Measurements from ENCODE around the gene LRIG1.
A peak's percentile ranks its signal among the peaks of the same experiment; 100 is the strongest.

LRIG1 gene

DNA sequence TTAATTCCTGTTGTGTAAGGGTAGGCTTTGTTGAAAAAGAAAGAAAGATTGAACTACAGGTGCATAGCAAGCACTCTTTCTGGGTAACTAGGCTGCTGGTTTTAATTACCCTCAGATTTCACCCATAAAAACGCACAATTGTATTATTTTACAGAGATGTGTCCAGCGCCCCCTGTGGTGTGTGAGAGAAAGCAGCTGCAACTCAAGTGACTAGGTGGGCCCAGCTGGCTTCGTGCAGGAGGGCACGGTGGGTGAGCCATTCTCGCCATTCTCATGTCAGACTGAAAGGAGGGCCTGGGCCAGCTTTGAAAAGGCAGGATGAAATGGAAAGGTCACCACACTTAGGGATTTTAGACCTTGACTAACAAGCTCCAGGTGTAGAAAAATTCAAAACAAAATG lies 122.6 kb downstream of the LRIG1 start:
- FAIRE-seq (no peak), DNase-seq (ENCODE audit: insufficient read length, low spot score) (no peak)
- TF ChIP-seq POLR2A (IDR thresholded peaks at IDR 0.05; ENCODE audit: low read depth, low read length): no peak

DNA sequence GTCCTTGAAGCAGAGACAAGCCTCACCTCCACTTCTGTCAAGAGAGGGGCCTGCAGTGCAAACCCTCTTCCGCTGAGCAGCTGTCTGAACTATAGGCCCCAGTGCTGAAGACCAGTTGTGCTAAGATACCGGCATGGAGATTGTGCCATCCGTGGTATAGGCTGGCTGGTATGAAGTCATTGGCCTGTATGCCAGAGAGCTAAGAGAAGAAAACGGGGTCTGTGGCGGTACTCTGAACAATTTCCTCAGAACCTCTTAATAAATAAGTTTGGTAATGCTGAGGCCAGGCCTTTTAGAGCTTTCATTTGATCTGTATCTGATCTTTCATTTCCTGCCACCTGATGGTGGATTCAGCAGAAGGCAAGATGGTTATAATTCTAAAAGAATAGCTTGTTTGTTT lies 123.0 kb downstream of the LRIG1 start:
- DNase-seq (ENCODE audit: insufficient read length, low spot score): no peak

DNA sequence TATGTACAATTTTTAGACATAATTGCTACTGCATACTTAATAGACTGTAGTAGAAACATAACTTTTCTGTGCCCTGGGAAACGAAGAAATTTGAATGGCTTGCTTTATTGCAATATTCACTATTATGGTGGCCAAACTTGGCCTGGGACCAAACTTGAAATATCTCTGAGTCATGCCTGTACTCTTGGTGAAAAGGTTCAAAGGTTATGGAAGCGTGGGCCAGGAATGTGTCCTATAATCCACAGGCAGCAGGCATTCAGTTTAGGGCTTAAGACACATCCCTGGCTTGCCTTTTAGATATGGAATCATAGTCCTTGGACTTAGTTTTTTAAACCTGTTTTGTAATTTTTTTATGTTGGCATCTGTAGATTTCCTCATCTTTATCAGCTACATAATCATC lies 124.3 kb downstream of the LRIG1 start:
- no peak for TF ChIP-seq POLR2A (IDR thresholded peaks at IDR 0.05; ENCODE audit: low read depth, low read length)
- DNase-seq (ENCODE audit: insufficient read length, low spot score) (peak; percentile 34), FAIRE-seq (peak; percentile 60)

More for the DNA sequence above, 123.0 kb downstream of the LRIG1 start:
- no peak for TF ChIP-seq POLR2A (IDR thresholded peaks at IDR 0.05; ENCODE audit: low read depth, low read length)
- FAIRE-seq: no peak

DNA sequence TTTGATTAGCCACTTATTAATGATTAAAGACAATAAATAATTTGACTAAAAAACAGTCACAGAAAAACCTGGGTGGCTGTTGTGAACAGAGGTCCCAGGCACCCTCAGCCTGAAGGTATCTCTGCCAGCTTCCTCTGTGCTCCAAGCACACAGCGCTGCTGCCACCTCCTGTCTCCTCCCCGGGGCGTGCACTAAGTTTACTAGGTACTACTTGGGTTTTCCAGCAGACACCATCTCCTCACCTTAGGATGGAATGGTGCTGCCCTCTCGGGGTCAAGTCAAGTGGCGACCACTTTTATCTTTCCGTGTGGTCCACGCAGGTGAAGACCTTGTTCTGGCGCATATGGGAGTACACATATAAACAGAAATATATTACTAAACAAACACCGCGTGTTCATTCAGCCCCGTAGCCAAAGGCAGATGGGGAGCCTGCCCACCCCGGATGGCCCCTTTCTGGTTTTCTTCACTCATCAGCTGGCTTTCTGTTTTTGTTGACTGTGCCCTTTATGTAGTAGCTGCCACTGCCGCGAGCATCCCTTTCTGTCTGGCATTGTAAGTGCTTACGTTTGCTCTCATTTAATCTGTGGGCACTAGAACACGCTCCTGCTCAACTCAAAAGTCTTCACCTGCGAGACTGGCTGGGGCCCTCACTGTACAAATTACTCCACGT lies 128.0 kb downstream of the LRIG1 start:
- no peak for DNase-seq (ENCODE audit: insufficient read length, low spot score)
- no peak for TF ChIP-seq POLR2A (IDR thresholded peaks at IDR 0.05; ENCODE audit: low read depth, low read length)
- no peak for FAIRE-seq

DNA sequence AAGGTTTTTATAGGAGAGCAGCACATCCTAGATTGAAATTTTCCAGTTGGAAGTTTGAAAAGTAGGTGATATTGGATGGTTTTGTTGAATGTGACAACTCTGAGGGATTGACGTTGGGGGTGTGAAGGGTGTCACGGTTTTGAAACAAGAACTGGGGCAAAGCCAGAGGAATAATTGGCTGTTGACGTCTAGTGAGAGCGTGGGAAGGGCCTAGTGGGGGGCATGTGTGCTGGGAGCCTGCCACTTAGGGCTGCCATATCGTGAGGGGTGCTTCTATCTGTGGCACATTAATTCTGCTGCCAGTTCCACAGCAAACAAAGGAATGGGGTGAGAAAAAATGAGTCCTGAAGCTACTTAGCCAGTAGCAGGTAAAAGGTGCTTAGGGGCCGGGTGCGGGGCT lies 129.4 kb downstream of the LRIG1 start:
- TF ChIP-seq POLR2A (IDR thresholded peaks at IDR 0.05; ENCODE audit: low read depth, low read length): no peak
- FAIRE-seq (no peak), DNase-seq (ENCODE audit: insufficient read length, low spot score) (no peak)

DNA sequence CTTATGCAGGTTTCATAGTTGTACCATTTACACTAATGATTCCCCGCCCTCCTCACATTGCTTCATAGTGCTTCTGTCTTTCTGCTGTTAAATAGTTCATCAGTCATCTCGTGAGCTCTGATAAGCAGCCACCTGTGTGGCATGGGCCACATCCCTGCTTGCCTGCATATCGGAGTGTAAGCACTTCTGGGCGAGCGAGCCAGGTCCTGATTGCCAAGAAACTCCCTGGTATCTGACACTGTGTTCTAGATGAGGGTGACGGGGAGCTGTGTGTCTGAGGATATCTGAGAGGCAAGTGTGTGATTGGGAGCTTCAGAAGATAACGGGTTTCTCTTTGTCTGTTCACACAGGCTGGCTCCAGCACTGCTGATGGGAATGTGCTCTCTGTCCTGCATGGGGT lies 130.6 kb downstream of the LRIG1 start:
- no peak for FAIRE-seq
- DNase-seq (ENCODE audit: insufficient read length, low spot score): no peak
- no peak for TF ChIP-seq POLR2A (IDR thresholded peaks at IDR 0.05; ENCODE audit: low read depth, low read length)

DNA sequence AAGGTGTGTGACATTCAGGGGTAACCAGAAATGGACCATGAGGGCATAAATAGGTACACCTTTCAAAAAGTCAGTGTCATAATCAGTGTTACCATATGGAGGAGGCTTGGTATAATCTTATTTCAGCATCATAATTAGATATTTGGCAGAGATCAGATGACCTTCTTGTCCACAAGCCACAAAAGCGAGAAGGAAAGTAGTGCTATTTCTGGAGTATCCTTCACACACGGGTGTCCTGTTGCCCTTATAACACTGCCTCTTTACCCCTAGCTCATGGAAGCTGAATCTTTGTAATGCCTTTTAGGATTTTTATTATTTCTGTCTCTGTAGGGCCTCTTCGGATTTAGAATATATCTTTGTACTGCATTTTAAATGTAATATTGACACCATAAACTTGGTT lies 132.8 kb downstream of the LRIG1 start:
- TF ChIP-seq POLR2A (IDR thresholded peaks at IDR 0.05; ENCODE audit: low read depth, low read length): no peak
- no peak for DNase-seq (ENCODE audit: insufficient read length, low spot score)
- FAIRE-seq: no peak

DNA sequence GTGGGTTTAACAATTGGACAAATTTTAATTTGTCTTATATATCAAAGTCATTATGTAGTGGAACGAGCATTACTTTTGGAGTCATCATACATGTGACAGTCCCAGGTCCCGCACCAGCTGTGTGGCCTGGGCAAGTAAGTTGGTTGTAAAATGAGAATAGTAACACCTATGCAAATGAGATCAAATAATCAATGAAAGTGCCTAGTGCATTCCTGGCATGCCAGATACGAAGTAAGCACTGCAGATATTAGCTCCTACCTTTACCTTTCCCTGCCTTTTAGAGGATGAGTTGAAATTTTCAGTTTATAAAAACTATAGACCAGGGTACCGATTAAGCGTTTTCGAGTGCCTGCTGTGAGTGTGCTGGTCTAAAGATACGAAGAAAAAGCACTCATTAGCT lies 134.1 kb downstream of the LRIG1 start:
- no peak for DNase-seq (ENCODE audit: insufficient read length, low spot score)
- TF ChIP-seq POLR2A (IDR thresholded peaks at IDR 0.05; ENCODE audit: low read depth, low read length): no peak
- FAIRE-seq: no peak

DNA sequence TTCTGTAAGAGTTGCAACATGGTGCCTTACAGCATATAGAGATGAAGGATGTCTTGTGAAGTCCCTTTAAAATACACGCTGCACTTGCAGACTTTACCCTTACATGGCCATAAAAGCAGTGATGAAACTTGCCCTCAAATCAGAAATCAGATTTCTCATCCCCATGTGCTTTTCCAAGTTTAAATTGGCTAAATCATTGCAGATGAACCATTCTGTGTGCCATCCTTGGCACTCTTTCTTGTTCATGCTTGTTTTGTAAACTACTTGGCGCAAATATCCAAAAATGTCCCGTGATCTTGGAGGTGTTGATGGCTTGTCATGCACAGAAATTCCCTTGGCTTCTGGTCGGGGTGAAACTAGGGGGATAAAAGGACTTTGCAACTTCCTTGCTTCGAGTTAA lies 135.7 kb downstream of the LRIG1 start:
- DNase-seq (ENCODE audit: insufficient read length, low spot score) (no peak), FAIRE-seq (no peak)
- no peak for TF ChIP-seq POLR2A (IDR thresholded peaks at IDR 0.05; ENCODE audit: low read depth, low read length)

DNA sequence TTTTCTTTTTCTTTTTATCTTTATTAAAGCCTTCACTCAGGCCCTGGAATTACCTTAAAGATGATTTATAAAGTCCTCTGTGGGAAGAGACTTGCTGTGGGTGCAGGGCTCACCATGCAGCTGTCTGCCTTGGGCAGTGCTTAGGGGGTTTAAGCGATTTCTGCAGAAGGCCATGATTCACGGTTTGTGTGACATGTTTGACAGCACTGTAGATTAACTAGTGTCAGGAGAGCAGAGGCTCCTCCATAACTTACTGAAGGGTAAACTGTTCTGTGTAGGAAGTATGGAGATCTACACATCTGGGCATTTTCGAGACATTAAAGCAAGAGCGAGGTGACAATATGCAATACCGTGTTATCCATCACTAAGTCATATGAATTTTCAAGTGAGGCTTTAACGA lies 137.7 kb downstream of the LRIG1 start:
- FAIRE-seq: no peak
- no peak for DNase-seq (ENCODE audit: insufficient read length, low spot score)
- no peak for TF ChIP-seq POLR2A (IDR thresholded peaks at IDR 0.05; ENCODE audit: low read depth, low read length)

DNA sequence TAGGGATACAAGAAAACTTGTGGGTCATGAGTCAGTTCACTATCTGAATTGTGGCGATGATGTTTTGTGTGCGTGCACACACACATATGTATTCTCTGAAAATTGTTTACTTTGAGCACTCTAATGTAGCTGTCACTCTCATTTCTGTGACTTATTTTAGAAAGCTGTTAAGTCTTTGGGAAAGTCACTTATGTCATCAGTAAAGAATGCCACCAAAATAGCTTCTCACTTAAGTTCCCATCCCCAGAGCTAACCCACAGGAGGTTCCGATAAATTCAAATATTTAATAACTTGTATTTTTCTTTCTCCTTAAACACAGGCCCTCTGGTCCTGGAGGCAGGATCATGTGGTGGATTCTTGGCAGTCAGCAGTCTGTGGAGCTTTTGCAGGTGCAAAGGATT lies 138.3 kb downstream of the LRIG1 start:
- TF ChIP-seq POLR2A (IDR thresholded peaks at IDR 0.05; ENCODE audit: low read depth, low read length): no peak
- FAIRE-seq (no peak), DNase-seq (ENCODE audit: insufficient read length, low spot score) (no peak)

DNA sequence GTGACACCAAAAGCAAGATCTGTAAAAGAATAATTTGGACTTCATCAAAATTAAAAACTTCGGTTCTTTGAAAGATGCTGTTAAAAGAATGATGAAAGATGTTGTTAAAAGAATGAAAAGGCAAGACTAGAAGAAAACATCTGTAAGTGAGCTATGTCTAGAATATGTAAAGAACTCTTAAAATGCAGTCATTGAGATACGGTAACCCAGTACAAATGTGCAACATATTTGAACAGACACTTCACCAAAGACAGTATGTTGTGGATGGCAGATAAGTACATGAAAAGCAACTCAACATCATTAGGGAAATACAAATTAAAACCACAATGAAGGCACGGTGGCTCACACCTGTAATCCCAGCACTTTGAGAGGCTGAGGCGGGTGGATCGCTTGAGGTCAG lies 139.5 kb downstream of the LRIG1 start:
- DNase-seq (ENCODE audit: insufficient read length, low spot score): no peak
- peak; percentile 11 for FAIRE-seq
- TF ChIP-seq POLR2A (IDR thresholded peaks at IDR 0.05; ENCODE audit: low read depth, low read length): no peak

DNA sequence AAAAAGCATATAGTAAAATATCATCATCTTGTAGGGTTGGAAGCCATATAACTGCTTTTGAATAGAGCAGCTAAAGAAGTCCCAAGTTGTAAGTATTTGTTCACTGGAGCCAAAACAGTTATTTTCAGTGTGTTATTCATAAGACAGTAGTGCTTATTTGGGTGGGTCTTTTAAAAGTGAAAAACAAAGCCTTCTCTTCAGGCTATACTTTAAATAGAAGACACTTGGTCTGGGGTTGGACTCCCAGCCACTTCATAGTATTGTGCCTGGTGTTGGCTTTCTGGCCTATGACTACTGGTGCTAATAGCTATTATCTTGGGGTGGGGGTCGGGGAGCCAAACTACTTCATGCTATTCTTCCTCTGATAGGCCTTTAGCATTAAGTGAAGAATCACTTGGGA lies 144.8 kb downstream of the LRIG1 start:
- no peak for FAIRE-seq
- no peak for DNase-seq (ENCODE audit: insufficient read length, low spot score)
- no peak for TF ChIP-seq POLR2A (IDR thresholded peaks at IDR 0.05; ENCODE audit: low read depth, low read length)

DNA sequence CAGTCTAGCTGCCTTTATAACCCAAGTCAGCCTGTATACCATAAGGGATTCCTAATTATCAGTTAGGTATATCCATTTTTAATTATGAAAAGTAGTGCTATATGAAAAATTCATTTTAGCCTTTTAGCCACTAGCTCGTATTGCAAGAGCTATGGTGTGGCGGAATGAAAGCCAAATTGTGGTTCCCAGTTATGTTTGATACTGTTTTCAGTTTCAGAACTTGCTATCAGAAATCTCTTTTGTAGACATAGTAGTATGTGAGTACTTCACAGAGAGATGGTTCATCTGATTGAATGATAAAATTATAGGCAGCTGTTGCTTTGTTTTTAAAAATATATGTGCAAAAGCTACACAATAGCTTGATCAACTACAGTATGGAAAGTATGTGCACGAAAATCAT lies 145.4 kb downstream of the LRIG1 start:
- FAIRE-seq: no peak
- DNase-seq (ENCODE audit: insufficient read length, low spot score): no peak
- TF ChIP-seq POLR2A (IDR thresholded peaks at IDR 0.05; ENCODE audit: low read depth, low read length): no peak

DNA sequence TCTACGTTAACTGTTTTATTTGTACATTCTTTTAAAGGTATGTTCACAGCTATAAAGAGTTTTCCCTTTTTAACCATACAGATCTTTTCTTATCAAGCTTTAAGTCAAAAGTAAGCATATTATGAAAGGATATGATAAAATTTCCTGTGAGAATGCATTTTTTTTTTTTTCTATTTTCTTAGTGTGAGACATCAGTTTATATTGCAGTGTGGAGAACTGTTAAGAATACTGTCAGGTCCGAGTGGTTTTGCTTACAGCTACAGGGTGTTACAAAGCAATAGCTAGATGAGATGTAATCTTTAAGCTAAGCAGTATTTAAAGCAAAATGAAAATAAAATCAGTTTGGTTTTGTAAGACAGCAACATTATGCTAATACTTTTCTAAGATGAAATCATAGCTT lies 146.8 kb downstream of the LRIG1 start:
- FAIRE-seq: no peak
- no peak for DNase-seq (ENCODE audit: insufficient read length, low spot score)
- TF ChIP-seq POLR2A (IDR thresholded peaks at IDR 0.05; ENCODE audit: low read depth, low read length): no peak

DNA sequence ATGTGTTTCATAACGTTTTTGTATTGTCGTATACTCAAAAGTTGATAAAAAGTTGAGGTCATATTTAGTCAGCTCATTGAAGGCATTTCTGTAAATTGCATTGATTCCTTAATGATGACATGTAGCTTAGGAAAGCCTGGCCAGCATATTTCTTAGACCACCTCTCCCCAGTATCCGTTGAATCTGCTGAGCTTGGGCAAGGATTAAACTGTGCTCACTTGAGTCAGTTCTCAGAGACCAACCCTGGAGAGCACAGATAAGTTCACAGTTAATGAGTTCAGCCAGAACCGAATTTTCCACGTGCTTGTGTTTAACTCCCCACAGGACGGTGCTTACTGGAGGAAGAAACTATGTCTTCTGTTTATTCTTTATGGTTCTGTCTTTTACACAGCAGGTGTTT lies 147.3 kb downstream of the LRIG1 start:
- FAIRE-seq: no peak
- DNase-seq (ENCODE audit: insufficient read length, low spot score): no peak
- TF ChIP-seq POLR2A (IDR thresholded peaks at IDR 0.05; ENCODE audit: low read depth, low read length): no peak

All from H54 (cell line).